Breast epithelium (tissue), 3 donors: ENCODE results near the gene KDM1B.

Experiments
- POLR2A ChIP-seq: fragments of 450-650 bp; IDR thresholded peaks from one replicate; pipeline ENCODE4 v1.6.1; 2016; ENCODE audit warnings: antibody characterized with exemption, mild to moderate bottlenecking, moderate library complexity
- POLR2AphosphoS5 ChIP-seq, 3 donors: sonication (generic); formaldehyde crosslinking; IDR thresholded peaks; one replicate each; pipeline ENCODE4 v1.6.1; 2017; ENCODE audit warnings: antibody characterized with exemption in 3 of 3
- TF ChIP-seq, protein P1 (sequence below), 3 donors: fragments of 450-650 bp; IDR thresholded peaks; one replicate each; pipeline ENCODE4 v1.5.1; 2016 to 2017; ENCODE audit warnings: antibody characterized with exemption in 3 of 3, mild to moderate bottlenecking in 3 of 3, moderate library complexity in 3 of 3

DNA sequence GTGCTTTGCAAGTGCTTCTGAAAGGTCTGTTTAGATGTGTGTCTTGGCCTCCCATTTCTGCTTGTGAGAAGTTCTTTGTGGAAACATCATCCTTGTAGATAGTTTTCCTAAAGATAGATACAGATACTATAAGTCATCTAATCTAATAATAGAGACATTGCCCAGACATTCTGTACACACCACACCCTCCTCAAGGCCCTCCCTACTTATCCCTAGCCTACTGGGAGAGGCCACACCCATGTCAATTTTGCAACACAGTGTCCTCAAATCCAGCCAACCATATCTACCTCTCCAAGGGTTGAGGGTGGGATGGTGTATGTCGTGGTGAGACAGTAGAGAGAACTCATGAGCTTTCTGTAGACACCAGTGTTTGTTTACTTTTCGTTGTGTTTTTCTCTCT is 6.2 kb downstream of the KDM1B start:
- no peak for TF ChIP-seq POLR2A
- TF ChIP-seq, protein P1, sequence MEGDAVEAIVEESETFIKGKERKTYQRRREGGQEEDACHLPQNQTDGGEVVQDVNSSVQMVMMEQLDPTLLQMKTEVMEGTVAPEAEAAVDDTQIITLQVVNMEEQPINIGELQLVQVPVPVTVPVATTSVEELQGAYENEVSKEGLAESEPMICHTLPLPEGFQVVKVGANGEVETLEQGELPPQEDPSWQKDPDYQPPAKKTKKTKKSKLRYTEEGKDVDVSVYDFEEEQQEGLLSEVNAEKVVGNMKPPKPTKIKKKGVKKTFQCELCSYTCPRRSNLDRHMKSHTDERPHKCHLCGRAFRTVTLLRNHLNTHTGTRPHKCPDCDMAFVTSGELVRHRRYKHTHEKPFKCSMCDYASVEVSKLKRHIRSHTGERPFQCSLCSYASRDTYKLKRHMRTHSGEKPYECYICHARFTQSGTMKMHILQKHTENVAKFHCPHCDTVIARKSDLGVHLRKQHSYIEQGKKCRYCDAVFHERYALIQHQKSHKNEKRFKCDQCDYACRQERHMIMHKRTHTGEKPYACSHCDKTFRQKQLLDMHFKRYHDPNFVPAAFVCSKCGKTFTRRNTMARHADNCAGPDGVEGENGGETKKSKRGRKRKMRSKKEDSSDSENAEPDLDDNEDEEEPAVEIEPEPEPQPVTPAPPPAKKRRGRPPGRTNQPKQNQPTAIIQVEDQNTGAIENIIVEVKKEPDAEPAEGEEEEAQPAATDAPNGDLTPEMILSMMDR (IDR thresholded peaks at IDR 0.05) = no peak
- TF ChIP-seq POLR2AphosphoS5 (IDR thresholded peaks at IDR 0.05) = no peak
